Measurements from ENCODE around the gene VARS1. TPM values are rescaled to one million over a fixed set of nuclear protein-coding genes. Genes with fewer than 3 reads are reported as not detected.

VARS1 gene
- total and polyA plus RNA-seq, 2 experiments from 2014 or later: 71.2 to 137 TPM

DNA sequence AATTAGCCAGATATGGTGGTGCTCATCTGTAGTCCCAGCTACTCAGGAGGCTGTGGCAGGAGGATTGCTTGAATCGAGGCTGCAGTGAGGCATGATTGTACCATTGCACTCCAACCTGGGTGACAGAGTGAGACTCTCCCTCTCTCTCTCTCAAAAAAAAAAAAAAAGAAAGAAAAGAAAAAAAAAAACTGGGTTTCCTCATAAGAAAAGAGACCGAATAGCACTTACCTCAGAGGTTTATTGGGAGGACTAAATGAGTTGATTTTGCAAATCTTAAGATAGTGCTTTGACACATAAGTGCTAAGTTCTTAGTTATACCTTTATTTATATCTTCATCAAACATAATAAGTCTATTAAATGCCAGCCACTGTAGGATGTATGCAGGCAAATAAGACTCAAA, 24.7 kb downstream of the VARS1 start (continued):
- TF ChIP-seq, protein P1, sequence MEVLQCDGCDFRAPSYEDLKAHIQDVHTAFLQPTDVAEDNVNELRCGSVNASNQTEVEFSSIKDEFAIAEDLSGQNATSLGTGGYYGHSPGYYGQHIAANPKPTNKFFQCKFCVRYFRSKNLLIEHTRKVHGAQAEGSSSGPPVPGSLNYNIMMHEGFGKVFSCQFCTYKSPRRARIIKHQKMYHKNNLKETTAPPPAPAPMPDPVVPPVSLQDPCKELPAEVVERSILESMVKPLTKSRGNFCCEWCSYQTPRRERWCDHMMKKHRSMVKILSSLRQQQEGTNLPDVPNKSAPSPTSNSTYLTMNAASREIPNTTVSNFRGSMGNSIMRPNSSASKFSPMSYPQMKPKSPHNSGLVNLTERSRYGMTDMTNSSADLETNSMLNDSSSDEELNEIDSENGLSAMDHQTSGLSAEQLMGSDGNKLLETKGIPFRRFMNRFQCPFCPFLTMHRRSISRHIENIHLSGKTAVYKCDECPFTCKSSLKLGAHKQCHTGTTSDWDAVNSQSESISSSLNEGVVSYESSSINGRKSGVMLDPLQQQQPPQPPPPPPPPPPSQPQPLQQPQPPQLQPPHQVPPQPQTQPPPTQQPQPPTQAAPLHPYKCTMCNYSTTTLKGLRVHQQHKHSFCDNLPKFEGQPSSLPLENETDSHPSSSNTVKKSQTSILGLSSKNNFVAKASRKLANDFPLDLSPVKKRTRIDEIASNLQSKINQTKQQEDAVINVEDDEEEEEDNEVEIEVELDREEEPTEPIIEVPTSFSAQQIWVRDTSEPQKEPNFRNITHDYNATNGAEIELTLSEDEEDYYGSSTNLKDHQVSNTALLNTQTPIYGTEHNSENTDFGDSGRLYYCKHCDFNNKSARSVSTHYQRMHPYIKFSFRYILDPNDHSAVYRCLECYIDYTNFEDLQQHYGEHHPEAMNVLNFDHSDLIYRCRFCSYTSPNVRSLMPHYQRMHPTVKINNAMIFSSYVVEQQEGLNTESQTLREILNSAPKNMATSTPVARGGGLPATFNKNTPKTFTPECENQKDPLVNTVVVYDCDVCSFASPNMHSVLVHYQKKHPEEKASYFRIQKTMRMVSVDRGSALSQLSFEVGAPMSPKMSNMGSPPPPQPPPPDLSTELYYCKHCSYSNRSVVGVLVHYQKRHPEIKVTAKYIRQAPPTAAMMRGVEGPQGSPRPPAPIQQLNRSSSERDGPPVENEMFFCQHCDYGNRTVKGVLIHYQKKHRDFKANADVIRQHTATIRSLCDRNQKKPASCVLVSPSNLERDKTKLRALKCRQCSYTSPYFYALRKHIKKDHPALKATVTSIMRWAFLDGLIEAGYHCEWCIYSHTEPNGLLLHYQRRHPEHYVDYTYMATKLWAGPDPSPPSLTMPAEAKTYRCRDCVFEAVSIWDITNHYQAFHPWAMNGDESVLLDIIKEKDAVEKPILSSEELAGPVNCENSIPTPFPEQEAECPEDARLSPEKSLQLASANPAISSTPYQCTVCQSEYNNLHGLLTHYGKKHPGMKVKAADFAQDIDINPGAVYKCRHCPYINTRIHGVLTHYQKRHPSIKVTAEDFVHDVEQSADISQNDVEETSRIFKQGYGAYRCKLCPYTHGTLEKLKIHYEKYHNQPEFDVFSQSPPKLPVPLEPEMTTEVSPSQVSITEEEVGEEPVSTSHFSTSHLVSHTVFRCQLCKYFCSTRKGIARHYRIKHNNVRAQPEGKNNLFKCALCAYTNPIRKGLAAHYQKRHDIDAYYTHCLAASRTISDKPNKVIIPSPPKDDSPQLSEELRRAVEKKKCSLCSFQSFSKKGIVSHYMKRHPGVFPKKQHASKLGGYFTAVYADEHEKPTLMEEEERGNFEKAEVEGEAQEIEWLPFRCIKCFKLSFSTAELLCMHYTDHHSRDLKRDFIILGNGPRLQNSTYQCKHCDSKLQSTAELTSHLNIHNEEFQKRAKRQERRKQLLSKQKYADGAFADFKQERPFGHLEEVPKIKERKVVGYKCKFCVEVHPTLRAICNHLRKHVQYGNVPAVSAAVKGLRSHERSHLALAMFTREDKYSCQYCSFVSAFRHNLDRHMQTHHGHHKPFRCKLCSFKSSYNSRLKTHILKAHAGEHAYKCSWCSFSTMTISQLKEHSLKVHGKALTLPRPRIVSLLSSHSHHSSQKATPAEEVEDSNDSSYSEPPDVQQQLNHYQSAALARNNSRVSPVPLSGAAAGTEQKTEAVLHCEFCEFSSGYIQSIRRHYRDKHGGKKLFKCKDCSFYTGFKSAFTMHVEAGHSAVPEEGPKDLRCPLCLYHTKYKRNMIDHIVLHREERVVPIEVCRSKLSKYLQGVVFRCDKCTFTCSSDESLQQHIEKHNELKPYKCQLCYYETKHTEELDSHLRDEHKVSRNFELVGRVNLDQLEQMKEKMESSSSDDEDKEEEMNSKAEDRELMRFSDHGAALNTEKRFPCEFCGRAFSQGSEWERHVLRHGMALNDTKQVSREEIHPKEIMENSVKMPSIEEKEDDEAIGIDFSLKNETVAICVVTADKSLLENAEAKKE (CRISPR knock-in tag; IDR thresholded peaks at IDR 0.05): no peak

GRCh38 chr6:31769684-31770371, 25.7 kb downstream of the VARS1 start:
- no peak overlapping the region for H2AFZ ChIP-seq
- Mint-ChIP-seq H3K36me3 (ENCODE audit: low read depth) (no peaks in the 10 kb centered on the region), H3K27ac (no peak overlapping the region), H3K4me1 (peaks cover 13% of the 10 kb centered on the region; the same call in 2 of the 3 replicates), H3K4me3 (no peak overlapping the region; the same call in 2 of the 3 replicates), H3K27me3 (ENCODE audit: insufficient read depth, low read depth, poor library complexity) (peaks cover 22% of the 10 kb centered on the region), H3K9me3 (no peaks in the 10 kb centered on the region; the same call in 2 of the 3 replicates)
- no peak overlapping the region for H3K27ac ChIP-seq (ENCODE audit: low read depth)
- H4K20me1 ChIP-seq (replicated peaks; ENCODE audit: insufficient read depth): no peaks in the 10 kb centered on the region
- no peaks in the 10 kb centered on the region for H3K27me3 ChIP-seq (ENCODE audit: insufficient read depth)
- H3K4me1 ChIP-seq (ENCODE audit: insufficient read depth): peaks cover 11% of the 10 kb centered on the region
- no peaks in the 10 kb centered on the region for H3K9me2 ChIP-seq (ENCODE audit: insufficient read depth)
- no peaks in the 10 kb centered on the region for H3K36me3 ChIP-seq (ENCODE audit: insufficient read depth)
- H3F3A ChIP-seq (replicated peaks; ENCODE audit: low read depth): 0 out of 2 replicates have a peak, but pooled peaks cover 2% of the 10 kb centered on the region
- no peaks in the 10 kb centered on the region for H3K79me2 ChIP-seq (replicated peaks; ENCODE audit: insufficient read depth)
- no peak overlapping the region for H3K4me3 ChIP-seq
- peak; percentile 84 for DNase-seq (ENCODE audit: low spot score)
- TF ChIP-seq NANOG (IDR thresholded peaks at IDR 0.05; ENCODE audit: borderline replicate concordance): no peak
- TF ChIP-seq, protein P2, sequence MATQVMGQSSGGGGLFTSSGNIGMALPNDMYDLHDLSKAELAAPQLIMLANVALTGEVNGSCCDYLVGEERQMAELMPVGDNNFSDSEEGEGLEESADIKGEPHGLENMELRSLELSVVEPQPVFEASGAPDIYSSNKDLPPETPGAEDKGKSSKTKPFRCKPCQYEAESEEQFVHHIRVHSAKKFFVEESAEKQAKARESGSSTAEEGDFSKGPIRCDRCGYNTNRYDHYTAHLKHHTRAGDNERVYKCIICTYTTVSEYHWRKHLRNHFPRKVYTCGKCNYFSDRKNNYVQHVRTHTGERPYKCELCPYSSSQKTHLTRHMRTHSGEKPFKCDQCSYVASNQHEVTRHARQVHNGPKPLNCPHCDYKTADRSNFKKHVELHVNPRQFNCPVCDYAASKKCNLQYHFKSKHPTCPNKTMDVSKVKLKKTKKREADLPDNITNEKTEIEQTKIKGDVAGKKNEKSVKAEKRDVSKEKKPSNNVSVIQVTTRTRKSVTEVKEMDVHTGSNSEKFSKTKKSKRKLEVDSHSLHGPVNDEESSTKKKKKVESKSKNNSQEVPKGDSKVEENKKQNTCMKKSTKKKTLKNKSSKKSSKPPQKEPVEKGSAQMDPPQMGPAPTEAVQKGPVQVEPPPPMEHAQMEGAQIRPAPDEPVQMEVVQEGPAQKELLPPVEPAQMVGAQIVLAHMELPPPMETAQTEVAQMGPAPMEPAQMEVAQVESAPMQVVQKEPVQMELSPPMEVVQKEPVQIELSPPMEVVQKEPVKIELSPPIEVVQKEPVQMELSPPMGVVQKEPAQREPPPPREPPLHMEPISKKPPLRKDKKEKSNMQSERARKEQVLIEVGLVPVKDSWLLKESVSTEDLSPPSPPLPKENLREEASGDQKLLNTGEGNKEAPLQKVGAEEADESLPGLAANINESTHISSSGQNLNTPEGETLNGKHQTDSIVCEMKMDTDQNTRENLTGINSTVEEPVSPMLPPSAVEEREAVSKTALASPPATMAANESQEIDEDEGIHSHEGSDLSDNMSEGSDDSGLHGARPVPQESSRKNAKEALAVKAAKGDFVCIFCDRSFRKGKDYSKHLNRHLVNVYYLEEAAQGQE (IDR thresholded peaks at IDR 0.05; ENCODE audit: unreplicated experiment): no peak
- no peak for TF ChIP-seq POLR2AphosphoS5 (IDR thresholded peaks at IDR 0.05; ENCODE audit: low read depth)
- TF ChIP-seq EZH2phosphoT487 (IDR thresholded peaks at IDR 0.05; ENCODE audit: unreplicated experiment): no peak
- TF ChIP-seq, protein P3, sequence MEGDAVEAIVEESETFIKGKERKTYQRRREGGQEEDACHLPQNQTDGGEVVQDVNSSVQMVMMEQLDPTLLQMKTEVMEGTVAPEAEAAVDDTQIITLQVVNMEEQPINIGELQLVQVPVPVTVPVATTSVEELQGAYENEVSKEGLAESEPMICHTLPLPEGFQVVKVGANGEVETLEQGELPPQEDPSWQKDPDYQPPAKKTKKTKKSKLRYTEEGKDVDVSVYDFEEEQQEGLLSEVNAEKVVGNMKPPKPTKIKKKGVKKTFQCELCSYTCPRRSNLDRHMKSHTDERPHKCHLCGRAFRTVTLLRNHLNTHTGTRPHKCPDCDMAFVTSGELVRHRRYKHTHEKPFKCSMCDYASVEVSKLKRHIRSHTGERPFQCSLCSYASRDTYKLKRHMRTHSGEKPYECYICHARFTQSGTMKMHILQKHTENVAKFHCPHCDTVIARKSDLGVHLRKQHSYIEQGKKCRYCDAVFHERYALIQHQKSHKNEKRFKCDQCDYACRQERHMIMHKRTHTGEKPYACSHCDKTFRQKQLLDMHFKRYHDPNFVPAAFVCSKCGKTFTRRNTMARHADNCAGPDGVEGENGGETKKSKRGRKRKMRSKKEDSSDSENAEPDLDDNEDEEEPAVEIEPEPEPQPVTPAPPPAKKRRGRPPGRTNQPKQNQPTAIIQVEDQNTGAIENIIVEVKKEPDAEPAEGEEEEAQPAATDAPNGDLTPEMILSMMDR (conservative IDR thresholded peaks at IDR 0.05; ENCODE audit: low read depth in 2 of 2): peak; percentile 91 to 94
- no peak; the same call in 1 of the 2 replicates for TF ChIP-seq ZNF331 (CRISPR knock-in tag; IDR thresholded peaks at IDR 0.05; ENCODE audit: low read depth)
- H3K4me2 ChIP-seq: no peak overlapping the region
- peak; percentile 59 for ATAC-seq

All from GM23338 (cell line).